GM13976 (cell line): ENCODE results near the gene CASQ1.
A peak's percentile ranks its signal among the peaks of the same experiment; 100 is the strongest.

Source experiments
- DNase-seq: peaks from one replicate; pipeline ENCODE4 v3.0.0; 2012; ENCODE audit warnings: low spot score
- in situ Hi-C: fragments of 300-500 bp; cut with MboI; formaldehyde crosslinking; loops from one replicate; pipeline ENCODE4 v1.12.0; 2022; ENCODE audit warnings: low sequenced_read_pairs, mixed read lengths, inconsistent platforms; ENCODE audit not compliant: unreplicated experiment
- TF ChIP-seq, protein P1 (sequence below): IDR thresholded peaks from 2 replicates; pipeline ENCODE4 v1.5.1; 2012; ENCODE audit warnings: borderline replicate concordance, mild to moderate bottlenecking; ENCODE audit not compliant: insufficient read depth; ENCODE audit errors: extremely low read depth, missing control alignments, control extremely low read depth

CASQ1 gene

DNA sequence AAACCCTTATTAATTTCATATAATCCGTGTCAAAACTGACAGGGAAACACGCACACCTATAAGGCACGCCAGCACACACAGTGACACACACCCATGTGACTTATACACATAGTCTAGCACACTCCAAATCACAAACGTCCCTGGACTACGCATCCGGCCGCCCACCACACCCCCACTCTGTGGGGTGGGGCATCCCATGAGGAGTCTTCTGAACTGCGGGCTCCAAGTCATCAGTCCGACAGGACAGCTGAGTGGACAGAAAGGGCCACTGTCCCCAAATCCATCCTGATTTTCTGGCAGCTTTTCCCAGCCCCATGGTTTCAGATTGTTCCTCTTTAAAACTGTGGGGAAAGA lies 15.6 kb downstream of the CASQ1 start:
- TF ChIP-seq, protein P1, sequence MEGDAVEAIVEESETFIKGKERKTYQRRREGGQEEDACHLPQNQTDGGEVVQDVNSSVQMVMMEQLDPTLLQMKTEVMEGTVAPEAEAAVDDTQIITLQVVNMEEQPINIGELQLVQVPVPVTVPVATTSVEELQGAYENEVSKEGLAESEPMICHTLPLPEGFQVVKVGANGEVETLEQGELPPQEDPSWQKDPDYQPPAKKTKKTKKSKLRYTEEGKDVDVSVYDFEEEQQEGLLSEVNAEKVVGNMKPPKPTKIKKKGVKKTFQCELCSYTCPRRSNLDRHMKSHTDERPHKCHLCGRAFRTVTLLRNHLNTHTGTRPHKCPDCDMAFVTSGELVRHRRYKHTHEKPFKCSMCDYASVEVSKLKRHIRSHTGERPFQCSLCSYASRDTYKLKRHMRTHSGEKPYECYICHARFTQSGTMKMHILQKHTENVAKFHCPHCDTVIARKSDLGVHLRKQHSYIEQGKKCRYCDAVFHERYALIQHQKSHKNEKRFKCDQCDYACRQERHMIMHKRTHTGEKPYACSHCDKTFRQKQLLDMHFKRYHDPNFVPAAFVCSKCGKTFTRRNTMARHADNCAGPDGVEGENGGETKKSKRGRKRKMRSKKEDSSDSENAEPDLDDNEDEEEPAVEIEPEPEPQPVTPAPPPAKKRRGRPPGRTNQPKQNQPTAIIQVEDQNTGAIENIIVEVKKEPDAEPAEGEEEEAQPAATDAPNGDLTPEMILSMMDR, result no peak
- in situ Hi-C loops, result no loop called here
- peak; percentile 66 for DNase-seq

DNA sequence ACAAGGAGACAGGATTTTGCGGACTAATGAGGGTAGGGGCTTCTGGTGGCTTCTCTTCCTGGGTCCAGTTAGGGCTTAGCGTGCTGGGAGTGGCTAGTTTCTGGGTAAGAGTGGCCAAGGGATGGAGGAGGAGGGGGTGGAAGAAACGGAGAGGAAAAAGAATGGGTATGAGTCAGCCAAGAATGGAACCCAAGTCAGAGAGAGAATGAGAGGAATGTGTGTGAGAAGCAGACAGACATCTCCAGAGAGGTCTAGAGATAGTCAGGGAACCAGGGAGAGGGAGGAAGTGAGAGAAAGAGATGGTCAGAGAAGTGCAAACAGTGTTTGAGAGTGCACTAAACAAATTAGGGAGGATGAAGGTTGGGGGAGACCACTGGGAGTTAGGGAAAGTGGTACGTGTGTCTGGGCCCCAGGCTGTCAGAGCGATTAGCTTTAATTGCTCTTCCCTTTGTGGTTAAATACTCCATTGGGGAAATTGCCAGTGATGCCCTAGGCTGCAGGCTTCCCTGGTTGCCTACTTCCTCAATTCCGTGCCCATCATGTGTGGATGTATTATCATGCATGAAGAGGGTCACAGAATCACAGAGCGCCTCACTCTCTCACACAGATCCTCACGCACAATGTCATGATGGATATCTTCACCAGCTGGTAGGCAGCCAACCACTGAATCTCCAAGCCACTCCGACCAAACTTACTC lies 16.2 kb downstream of the CASQ1 start:
- TF ChIP-seq, protein P1, result no peak
- in situ Hi-C loops, result no loop called here
- DNase-seq, result no peak

DNA sequence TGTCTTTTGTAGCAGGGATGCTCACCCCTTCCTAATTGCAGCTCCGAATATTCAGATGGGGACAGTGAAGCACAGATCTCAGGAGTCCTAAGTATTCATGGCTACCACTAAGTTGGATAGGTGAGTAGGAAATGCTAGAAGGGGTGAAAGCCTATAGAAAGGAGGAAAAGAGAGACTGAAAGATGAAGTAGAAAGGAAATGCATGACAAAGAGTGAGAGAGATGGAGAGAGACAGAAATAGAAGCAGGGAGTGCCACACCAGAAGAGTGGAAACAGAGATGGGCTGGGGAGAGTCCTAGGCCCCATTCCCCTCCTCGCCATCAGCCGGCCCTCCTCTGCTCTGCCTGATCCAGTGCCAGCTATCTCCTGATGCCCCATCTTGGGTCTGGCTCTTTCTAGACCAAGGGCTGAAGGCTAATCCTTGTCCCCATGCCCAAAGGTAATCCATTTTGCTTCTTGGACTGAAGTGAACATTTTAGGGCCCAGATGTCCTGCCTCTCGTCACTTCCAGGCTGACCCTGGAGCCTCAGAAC lies 16.8 kb downstream of the CASQ1 start:
- DNase-seq, result no peak
- TF ChIP-seq, protein P1, result no peak
- in situ Hi-C loops, result no loop called here

DNA sequence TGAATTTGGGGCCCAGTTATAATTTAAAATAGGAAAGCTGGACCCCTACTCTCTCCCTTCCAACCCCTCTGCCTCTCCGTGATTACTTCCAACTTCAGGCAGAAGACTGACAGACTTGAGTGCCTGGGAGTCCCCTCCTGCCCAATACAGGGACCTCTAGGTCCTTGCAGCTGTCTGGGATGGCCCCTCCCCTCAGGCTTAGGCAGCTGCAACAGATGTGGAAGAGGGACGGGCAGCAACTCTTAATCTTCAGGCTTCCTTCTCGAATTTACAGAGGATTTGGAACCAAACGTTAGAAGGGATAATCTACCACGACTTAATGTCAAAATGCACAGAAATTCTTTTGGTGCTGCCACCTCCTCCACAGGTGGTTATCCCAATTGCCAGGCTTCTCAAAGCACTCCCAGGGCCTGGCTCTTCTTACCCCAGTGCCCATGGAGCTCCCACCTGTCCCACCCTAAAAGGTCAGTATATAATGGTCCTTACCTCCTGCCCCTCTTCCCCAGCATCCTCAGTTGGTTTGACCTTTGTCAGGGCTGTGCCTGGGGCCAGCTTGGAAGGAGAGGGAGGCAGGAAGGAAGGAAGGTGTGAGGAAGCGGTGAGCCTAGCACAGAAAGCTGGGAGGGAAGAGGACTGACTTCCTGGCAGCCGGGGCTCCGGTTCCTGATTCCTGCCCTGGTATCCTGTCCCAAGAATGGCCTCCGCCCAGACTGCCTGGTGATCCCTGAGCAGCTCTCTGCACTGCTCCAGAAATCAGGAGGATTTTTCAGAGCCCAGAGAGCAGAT lies 17.6 kb downstream of the CASQ1 start:
- TF ChIP-seq, protein P1, result no peak
- DNase-seq, result no peak
- in situ Hi-C loops, result no loop called here

DNA sequence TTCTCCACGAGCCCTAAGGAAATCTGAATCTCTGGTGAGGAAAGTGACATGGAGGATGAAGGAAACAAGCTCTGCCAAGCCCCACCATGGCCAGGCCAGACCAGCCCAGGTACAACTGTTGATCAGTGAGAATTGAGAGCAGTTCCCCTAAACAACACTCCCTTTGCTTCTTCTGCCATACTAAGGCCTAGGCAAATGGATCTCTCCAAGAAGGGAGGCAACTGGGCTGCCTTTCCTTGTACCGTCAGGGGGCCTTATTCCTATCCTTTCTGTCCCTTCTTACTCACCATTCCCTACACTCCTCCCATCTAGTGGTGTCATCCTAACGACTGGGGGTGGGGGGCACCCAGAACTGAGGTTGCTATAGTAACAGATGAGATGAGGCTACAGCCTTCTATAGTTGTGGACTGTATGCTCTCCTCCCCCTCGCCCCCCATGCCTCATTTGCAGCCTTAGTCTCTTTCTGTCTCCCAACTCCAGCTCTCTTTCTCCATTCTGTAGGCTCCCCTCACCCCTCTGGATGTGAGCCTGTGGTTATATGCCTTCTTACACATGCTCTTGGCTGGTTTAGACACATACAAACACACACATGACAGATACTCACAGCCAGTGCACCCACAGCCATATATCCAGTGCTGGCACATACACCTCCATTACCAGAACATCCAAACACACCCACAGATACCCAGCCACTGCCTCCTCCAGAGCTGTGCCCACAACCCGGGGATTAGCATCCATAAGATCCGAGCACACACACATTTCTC lies 18.4 kb downstream of the CASQ1 start:
- DNase-seq, result no peak
- TF ChIP-seq, protein P1, result no peak
- in situ Hi-C loops, result no loop called here

DNA sequence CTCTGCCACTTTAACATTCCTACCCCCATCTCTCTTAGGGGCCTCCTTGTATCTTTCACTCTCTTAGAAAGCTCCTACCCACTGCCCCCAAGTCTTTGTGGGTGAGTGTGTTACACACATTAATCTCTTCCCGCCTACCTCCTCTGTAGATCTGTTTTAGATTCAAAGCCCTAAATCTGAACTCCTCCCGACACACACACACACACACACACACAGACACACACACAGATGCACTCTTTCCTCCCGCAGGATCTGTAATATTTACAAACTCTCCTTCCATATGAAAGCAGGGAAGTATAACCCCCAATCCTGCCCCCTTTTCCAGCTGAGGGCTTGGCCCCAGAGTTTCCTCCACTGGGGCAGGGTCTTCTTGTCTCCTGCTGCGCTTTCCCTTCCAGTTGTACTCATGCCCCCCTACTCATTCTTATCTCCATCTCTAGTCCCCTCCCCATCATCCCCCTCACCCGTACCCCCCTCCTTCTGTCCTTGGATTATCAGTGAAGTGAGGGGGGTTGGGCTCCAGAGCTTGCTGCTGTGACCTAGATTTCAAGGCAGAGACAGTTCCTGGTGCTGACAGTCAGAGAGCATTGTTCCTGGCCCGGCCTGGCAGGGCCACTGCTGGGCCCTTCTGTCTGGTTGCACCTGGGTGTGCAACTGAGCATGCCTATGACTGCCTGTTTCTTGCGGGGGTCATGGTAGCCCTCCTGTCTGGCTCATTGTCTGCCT lies 19.1 kb downstream of the CASQ1 start:
- no peak for DNase-seq
- in situ Hi-C loops, result no loop called here
- TF ChIP-seq, protein P1, result no peak
